ENCODE data around the gene DEPDC5.

The DEPDC5 gene

GRCh38 chr22:31897842-31898805 is 144.3 kb downstream of the DEPDC5 start:
- no peak for DNase-seq

- DNase-seq, result no peak
These were observed 145.1 kb downstream of the DEPDC5 start for GRCh38 chr22:31898926-31899325.

- no peak for DNase-seq
These were observed 145.8 kb downstream of the DEPDC5 start for GRCh38 chr22:31899669-31900068.

- DNase-seq, result no peak
These were observed 147.7 kb downstream of the DEPDC5 start for GRCh38 chr22:31901388-31902137.

- no peak for DNase-seq
These were observed 150.8 kb downstream of the DEPDC5 start for GRCh38 chr22:31904651-31905050.

- no peak for DNase-seq
These were observed 151.5 kb downstream of the DEPDC5 start for GRCh38 chr22:31905356-31905755.

- no peak for DNase-seq
These were observed 152.3 kb downstream of the DEPDC5 start for GRCh38 chr22:31906086-31906485.

- no peak for DNase-seq
These were observed 152.8 kb downstream of the DEPDC5 start for GRCh38 chr22:31906569-31906968.

GRCh38 chr22:31909977-31910376 is 156.2 kb downstream of the DEPDC5 start:
- no peak for DNase-seq

- DNase-seq, result no peak
These were observed 158.0 kb downstream of the DEPDC5 start for GRCh38 chr22:31911565-31912406.

- no peak for DNase-seq
These were observed 158.6 kb downstream of the DEPDC5 start for GRCh38 chr22:31912407-31912743.

GRCh38 chr22:31915586-31915985 is 161.8 kb downstream of the DEPDC5 start:
- no peak for DNase-seq

GRCh38 chr22:31917227-31917921 is 163.6 kb downstream of the DEPDC5 start:
- DNase-seq, result peak; percentile 87

- no peak for DNase-seq
These were observed 165.9 kb downstream of the DEPDC5 start for GRCh38 chr22:31919730-31920129.

GRCh38 chr22:31920306-31920705 is 166.5 kb downstream of the DEPDC5 start:
- no peak for DNase-seq

GRCh38 chr22:31921106-31921505 is 167.3 kb downstream of the DEPDC5 start:
- no peak for DNase-seq

- peak; percentile 58 for DNase-seq
These were observed 168.7 kb downstream of the DEPDC5 start for GRCh38 chr22:31922534-31922933.

- DNase-seq, result peak; percentile 83
These were observed 169.3 kb downstream of the DEPDC5 start for GRCh38 chr22:31923136-31923535.

GRCh38 chr22:31923747-31924146 is 169.9 kb downstream of the DEPDC5 start:
- no peak for DNase-seq

GRCh38 chr22:31925056-31925455 is 171.2 kb downstream of the DEPDC5 start:
- DNase-seq, result no peak

GRCh38 chr22:31926024-31926423 is 172.2 kb downstream of the DEPDC5 start:
- DNase-seq, result no peak

GRCh38 chr22:31926969-31927368 is 173.2 kb downstream of the DEPDC5 start:
- no peak for DNase-seq

Measured in suppressor macrophage treated with lipopolysaccharide for 4 hours (primary cell).